ENCODE results near the gene VSTM4. TPM values are rescaled to one million over a fixed set of nuclear protein-coding genes. Genes with fewer than 3 reads are reported as not detected.

VSTM4 gene
- total and polyA plus RNA-seq, 2 experiments from 2014 or later = 0.21 to 0.66 TPM

DNA sequence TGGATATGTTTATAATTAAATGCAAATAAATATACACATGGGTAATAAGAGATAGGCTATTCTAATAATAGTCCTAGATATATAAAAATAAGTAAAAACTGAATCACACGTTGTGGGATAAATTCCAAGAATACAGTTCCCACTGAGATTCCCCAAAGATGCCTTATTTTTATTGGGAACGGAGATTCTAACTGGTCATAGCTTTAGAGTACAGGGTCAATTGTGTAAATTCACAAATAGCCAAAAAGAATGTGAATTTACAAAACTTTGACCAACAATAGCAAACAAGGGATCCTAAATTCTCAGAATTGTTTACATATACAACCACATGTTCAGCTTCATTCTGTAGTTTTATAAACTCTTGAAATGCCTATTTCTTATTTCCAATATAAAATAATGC, 65.0 kb downstream of the VSTM4 start (continued):
- TF ChIP-seq, protein P1, sequence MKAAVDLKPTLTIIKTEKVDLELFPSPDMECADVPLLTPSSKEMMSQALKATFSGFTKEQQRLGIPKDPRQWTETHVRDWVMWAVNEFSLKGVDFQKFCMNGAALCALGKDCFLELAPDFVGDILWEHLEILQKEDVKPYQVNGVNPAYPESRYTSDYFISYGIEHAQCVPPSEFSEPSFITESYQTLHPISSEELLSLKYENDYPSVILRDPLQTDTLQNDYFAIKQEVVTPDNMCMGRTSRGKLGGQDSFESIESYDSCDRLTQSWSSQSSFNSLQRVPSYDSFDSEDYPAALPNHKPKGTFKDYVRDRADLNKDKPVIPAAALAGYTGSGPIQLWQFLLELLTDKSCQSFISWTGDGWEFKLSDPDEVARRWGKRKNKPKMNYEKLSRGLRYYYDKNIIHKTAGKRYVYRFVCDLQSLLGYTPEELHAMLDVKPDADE (IDR thresholded peaks at IDR 0.05) = no peak
- no peak for TF ChIP-seq REST (IDR thresholded peaks at IDR 0.05; ENCODE audit: unreplicated experiment)
- no peak for TF ChIP-seq ZNF331 (CRISPR knock-in tag; IDR thresholded peaks at IDR 0.05; ENCODE audit: low read depth)
- TF ChIP-seq NANOG (IDR thresholded peaks at IDR 0.05; ENCODE audit: borderline replicate concordance) = no peak
- TF ChIP-seq CTCF (conservative IDR thresholded peaks at IDR 0.05; ENCODE audit: low read depth in 2 of 2) = no peak

GRCh38 chr10:49049660-49050059, 65.7 kb downstream of the VSTM4 start:
- H3F3A ChIP-seq (replicated peaks; ENCODE audit: low read depth) = no peaks in the 10 kb centered on the region
- no peaks in the 10 kb centered on the region for H4K20me1 ChIP-seq (replicated peaks; ENCODE audit: insufficient read depth)
- no peaks in the 10 kb centered on the region for H3K36me3 ChIP-seq (ENCODE audit: insufficient read depth)
- Mint-ChIP-seq H3K27ac (peak overlapping the region; percentile 36; the same call in 1 of the 2 replicates), H3K4me1 (peaks cover 8% of the 10 kb centered on the region; the same call in 2 of the 3 replicates), H3K27me3 (ENCODE audit: insufficient read depth, low read depth, poor library complexity) (peaks cover 3% of the 10 kb centered on the region), H3K36me3 (ENCODE audit: low read depth) (no peaks in the 10 kb centered on the region), H3K4me3 (no peak overlapping the region), H3K9me3 (no peaks in the 10 kb centered on the region)
- DNase-seq (ENCODE audit: low spot score) (peak; percentile 6), ATAC-seq (no peak)
- no peaks in the 10 kb centered on the region for H3K27me3 ChIP-seq (ENCODE audit: insufficient read depth)
- no peak overlapping the region for H3K27ac ChIP-seq (ENCODE audit: low read depth)
- H3K4me3 ChIP-seq = no peak overlapping the region
- H2AFZ ChIP-seq = peak overlapping the region; percentile 24; the same call in 1 of the 2 replicates
- H3K4me2 ChIP-seq = no peak overlapping the region
- H3K9me2 ChIP-seq (ENCODE audit: insufficient read depth) = no peaks in the 10 kb centered on the region
- no peaks in the 10 kb centered on the region; the same call in 1 of the 2 replicates for H3K4me1 ChIP-seq (ENCODE audit: insufficient read depth)
- no peaks in the 10 kb centered on the region for H3K79me2 ChIP-seq (replicated peaks; ENCODE audit: insufficient read depth)
- TF ChIP-seq REST (IDR thresholded peaks at IDR 0.05; ENCODE audit: unreplicated experiment) (no peak), POLR2AphosphoS5 (IDR thresholded peaks at IDR 0.05; ENCODE audit: low read depth) (no peak), ZNF114 (CRISPR knock-in tag; IDR thresholded peaks at IDR 0.05) (no peak), EZH2 (IDR thresholded peaks at IDR 0.05; ENCODE audit: low read depth, unreplicated experiment) (no peak), NANOG (IDR thresholded peaks at IDR 0.05; ENCODE audit: borderline replicate concordance) (no peak)
- TF ChIP-seq, protein P1 (IDR thresholded peaks at IDR 0.05) = no peak

Data from GM23338 (cell line).